Heart left ventricle (tissue), 16 donors: Measurements from ENCODE around the gene TMEM209. TPM values are rescaled to one million over a fixed set of nuclear protein-coding genes. Genes with fewer than 3 reads are reported as not detected.

Experiments
- ATAC-seq, 4 donors: fragments of 200-7000 bp; cut with Tn5 transposase; one replicate each; pipeline ENCODE4 v1.9.1; 2020 to 2022; ENCODE audit warnings: moderate library complexity in 4 of 4, mild to moderate bottlenecking in 3 of 4, moderate number of reproducible peaks in 1 of 4
- DNase-seq, 5 donors: peaks; one replicate each; pipeline ENCODE4 v3.0.0-alpha.2; 2020
- H3K27ac ChIP-seq, 12 donors: fragments of 200-600 bp; sonication (generic) in 4 of 12; one replicate each; pipeline versions ENCODE4 v1.5.0 to v1.8.0; 2016 to 2022; ENCODE audit warnings: mild to moderate bottlenecking in 2 of 12
- H3K27me3 ChIP-seq, 9 donors: fragments of 200-600 bp; sonication (generic) in 2 of 9; one replicate each; pipeline versions ENCODE4 v1.5.1 to v1.8.0; 2016 to 2022; ENCODE audit warnings: mild to moderate bottlenecking in 3 of 9
- H3K36me3 ChIP-seq, 9 donors: fragments of 200-600 bp; sonication (generic) in 2 of 9; one replicate each; pipeline versions ENCODE4 v1.5.0 to v1.8.0; 2018 to 2022; ENCODE audit warnings: mild to moderate bottlenecking in 2 of 9
- H3K4me1 ChIP-seq, 12 donors: fragments of 200-600 bp; sonication (generic) in 4 of 12; one replicate each; pipeline versions ENCODE4 v1.5.0 to v1.8.0; 2016 to 2022; ENCODE audit warnings: mild to moderate bottlenecking in 3 of 12
- H3K4me3 ChIP-seq, 12 donors: fragments of 200-600 bp; sonication (generic) in 4 of 12; one replicate each; pipeline versions ENCODE4 v1.5.0 to v1.8.0; 2017 to 2022; ENCODE audit warnings: mild to moderate bottlenecking in 9 of 12, moderate library complexity in 4 of 12
- H3K9me3 ChIP-seq, 12 donors: fragments of 200-600 bp; sonication (generic) in 4 of 12; one replicate each; pipeline versions ENCODE4 v1.5.0 to v1.8.0; 2016 to 2022; ENCODE audit warnings: mild to moderate bottlenecking in 1 of 12
- CTCF ChIP-seq, 12 donors: fragments of 200-600 bp; sonication (generic) in 4 of 12; IDR thresholded peaks; one replicate each; pipeline versions ENCODE4 v1.5.0 to v1.8.0; 2018 to 2022; ENCODE audit warnings: antibody characterized with exemption in 12 of 12, mild to moderate bottlenecking in 5 of 12
- POLR2A ChIP-seq, 2 donors: fragments of 450-650 bp; IDR thresholded peaks; one replicate each; pipeline ENCODE4 v1.6.1; 2017; ENCODE audit warnings: antibody characterized with exemption in 2 of 2, mild to moderate bottlenecking in 2 of 2, moderate library complexity in 2 of 2
- WGBS, 4 donors: extraction: QIAGEN DNeasy Blood & Tissue Kit in 2 of 4; methylation state at CpG; one replicate each; pipeline versions ENCODE4 v1.1.5 to v1.1.7; 2013 to 2018; 5-methylcytosine and 5-hydroxymethylcytosine counted together
- intact Hi-C, 10 donors: fragments of 100-400 bp; cut with DNase I; formaldehyde crosslinking; loops; one replicate each; pipeline versions ENCODE4 v1.11.1 to v1.14.2; 2022
- polyA plus RNA-seq, 2 donors: library from polyadenylated mRNA; stranded (reverse); fragments of 200-250 nt; gene quantifications; one replicate each; pipeline ENCODE4 v1.2.3, GENCODE V29; 2013
- total RNA-seq, 9 donors: library from RNA; depleted of rRNA in 2 of 9; stranded (reverse); fragments of >200 nt in 2 of 9; fragmentation: NEBNext Ultra II Directional in 3 of 9; extraction: Animal tissue kit (Norgen Biotek cat#: 25700) in 3 of 9; gene quantifications; one replicate each; pipeline versions ENCODE4 v1.1.0 to v1.2.4, GENCODE V29; 2016 to 2023
- donor health status: ischemic (EF 13 %, LVEDD 7.1; RV severe dilation, severe dysfunction).
- donor health status: healthy with polysubstance abuse.
- donor health status: DM: no; HTN: yes; CAD: no.
- donor health status: DM: no; HTN: no; CAD: no.
- donor health status: ischemic (EF 25% LVEDD 6.9; RV normal size, moderate dysfunction).
- donor health status: ischemic (EF 25% LVEDD 5.7; RV mildly dilated, moderate dysfunction).
- donor health status: healthy.
- donor health status: DM: yes; HTN: yes; CAD: no.
- donor health status: ischemic (EF 35%, LVEDD 5.7; RV mildly dilated, moderate dysfunction).
- donor health status: nonischemic (EF 11% LVEDD 7.7; RV severe dilation, severe dysfunction).
- donor health status: DM: yes; HTN: yes; CAD: no.
- donor health status: PGD.
- donor health status: ischemic (EF 29% LVEDD 5.4; RV normal size, mild dysfunction).
- donor health status: nonischemic (EF 23%, LVEDD 6.1; RV moderate dilation, normal function).

TMEM209 gene
- total and polyA plus RNA-seq, 11 donors = 4.4 to 15.0 (median 8.9) TPM

GRCh38 chr7:130114776-130115175 is 90.4 kb downstream of the TMEM209 start:
- Histone ChIP-seq H3K4me3 (no peak overlapping the region), H3K9me3 (peaks cover 0 to 6% (median 0%) of the 10 kb centered on the region in 12 donors), H3K4me1 (no peaks in the 10 kb centered on the region), H3K27me3 (no peaks in the 10 kb centered on the region), H3K36me3 (peaks cover 0 to 19% (median 6%) of the 10 kb centered on the region in 9 donors), H3K27ac (no peak overlapping the region)
- DNase-seq (no peak), ATAC-seq (no peak)
- no peak for TF ChIP-seq POLR2A (IDR thresholded peaks at IDR 0.05)
- TF ChIP-seq CTCF (IDR thresholded peaks at IDR 0.05) = no peak
- intact Hi-C loops = no loop called here
- 98 to 99% (median 98%) methylated on average over 2 of the region's 2 CpGs for WGBS, 4 donors

Other genes with a start within 250 kb of the TMEM209 start
- 10 to 100 TPM; 13.6 to 28.1 (median 17.1) TPM for gene ZC3HC1, start 154.0 kb downstream of the TMEM209 start, total RNA-seq
- 10 to 100 TPM; 16.3 to 17.5 TPM for gene ZC3HC1, start 154.0 kb downstream of the TMEM209 start, polyA plus RNA-seq
- 10 to 100 TPM; 17.2 to 32.6 (median 26.5) TPM for gene KLHDC10, start 134.9 kb downstream of the TMEM209 start, total RNA-seq
- gene KLHDC10, start 134.9 kb downstream of the TMEM209 start, polyA plus RNA-seq = 10 to 100 TPM in 1 of 2 donors, 1 to 10 TPM in 1; 7.0 to 23.2 TPM
- not detected for gene SSMEM1, start 2.5 kb upstream of the TMEM209 start, total RNA-seq
- not detected for gene SSMEM1, start 2.5 kb upstream of the TMEM209 start, polyA plus RNA-seq
- gene CPA2, start 61.5 kb upstream of the TMEM209 start, total RNA-seq = 1 to 10 TPM in 1 of 9 donors, under 1 TPM in 3, not detected in 5; 0.76 to 1.1 (median 0.82) TPM
- gene CPA2, start 61.5 kb upstream of the TMEM209 start, polyA plus RNA-seq = under 1 TPM in 1 of 2 donors, not detected in 1; 0.17 TPM
- 10 to 100 TPM in 1 of 9 donors, under 1 TPM in 2, not detected in 6; 0.21 to 22.2 (median 0.33) TPM for gene CPA4, start 87.8 kb upstream of the TMEM209 start, total RNA-seq
- gene CPA4, start 87.8 kb upstream of the TMEM209 start, polyA plus RNA-seq = under 1 TPM in 1 of 2 donors, not detected in 1; 0.06 TPM
- gene CPA5, start 139.4 kb upstream of the TMEM209 start, total RNA-seq = not detected
- not detected for gene CPA5, start 139.4 kb upstream of the TMEM209 start, polyA plus RNA-seq
- gene CPA1, start 175.1 kb upstream of the TMEM209 start, total RNA-seq = 1 to 10 TPM in 5 of 9 donors, not detected in 4; 1.3 to 3.8 (median 3.1) TPM
- under 1 TPM in 1 of 2 donors, not detected in 1; 0.29 TPM for gene CPA1, start 175.1 kb upstream of the TMEM209 start, polyA plus RNA-seq
- 10 to 100 TPM in 1 of 9 donors, 1 to 10 TPM in 8; 1.9 to 11.4 (median 4.1) TPM for gene CEP41, start 235.6 kb upstream of the TMEM209 start, total RNA-seq
- gene CEP41, start 235.6 kb upstream of the TMEM209 start, polyA plus RNA-seq = 1 to 10 TPM; 1.7 to 6.9 TPM